Mammary epithelial cell (primary cell): Measurements from ENCODE around the gene NBAS.

Source experiments
- EZH2 ChIP-seq: IDR thresholded peaks from 2 replicates; pipeline ENCODE4 v1.6.1; 2012; ENCODE audit warnings: low read length, inconsistent platforms, borderline replicate concordance
- TF ChIP-seq, protein P1 (sequence below), 2 donors: IDR thresholded peaks in 1 of 2; conservative IDR thresholded peaks in 1 of 2; 2 replicates each; pipeline ENCODE4 v1.5.1; 2011 to 2012; ENCODE audit warnings: inconsistent platforms in 2 of 2, low read length in 2 of 2, mild to moderate bottlenecking in 2 of 2, control low read depth in 1 of 2, low read depth in 1 of 2; ENCODE audit not compliant: insufficient read depth in 1 of 2; ENCODE audit errors: extremely low read depth in 1 of 2

DNA sequence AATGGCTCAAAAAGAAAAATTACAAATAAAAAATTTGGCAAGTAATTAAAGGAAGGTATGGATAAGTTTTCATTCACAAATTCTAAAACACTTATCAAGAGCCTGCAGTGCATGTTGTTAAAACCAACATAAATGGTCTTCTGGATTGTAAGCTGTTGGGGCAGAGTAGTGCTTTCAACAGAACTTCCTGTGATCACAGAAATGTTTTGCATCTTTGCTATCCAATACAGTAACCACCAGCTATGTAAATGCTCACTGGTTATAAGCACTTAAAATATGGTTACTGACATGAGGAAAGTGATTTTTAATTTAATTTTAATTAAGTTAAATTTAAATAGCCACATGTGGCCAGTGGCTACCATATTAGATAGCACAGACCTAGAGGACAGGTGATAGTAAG, 133.1 kb downstream of the NBAS start:
- TF ChIP-seq, protein P1, sequence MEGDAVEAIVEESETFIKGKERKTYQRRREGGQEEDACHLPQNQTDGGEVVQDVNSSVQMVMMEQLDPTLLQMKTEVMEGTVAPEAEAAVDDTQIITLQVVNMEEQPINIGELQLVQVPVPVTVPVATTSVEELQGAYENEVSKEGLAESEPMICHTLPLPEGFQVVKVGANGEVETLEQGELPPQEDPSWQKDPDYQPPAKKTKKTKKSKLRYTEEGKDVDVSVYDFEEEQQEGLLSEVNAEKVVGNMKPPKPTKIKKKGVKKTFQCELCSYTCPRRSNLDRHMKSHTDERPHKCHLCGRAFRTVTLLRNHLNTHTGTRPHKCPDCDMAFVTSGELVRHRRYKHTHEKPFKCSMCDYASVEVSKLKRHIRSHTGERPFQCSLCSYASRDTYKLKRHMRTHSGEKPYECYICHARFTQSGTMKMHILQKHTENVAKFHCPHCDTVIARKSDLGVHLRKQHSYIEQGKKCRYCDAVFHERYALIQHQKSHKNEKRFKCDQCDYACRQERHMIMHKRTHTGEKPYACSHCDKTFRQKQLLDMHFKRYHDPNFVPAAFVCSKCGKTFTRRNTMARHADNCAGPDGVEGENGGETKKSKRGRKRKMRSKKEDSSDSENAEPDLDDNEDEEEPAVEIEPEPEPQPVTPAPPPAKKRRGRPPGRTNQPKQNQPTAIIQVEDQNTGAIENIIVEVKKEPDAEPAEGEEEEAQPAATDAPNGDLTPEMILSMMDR (conservative IDR thresholded peaks at IDR 0.05 in 1 of 2, IDR thresholded peaks at IDR 0.05 in 1 of 2; ENCODE audit: extremely low read depth in 1 of 2, insufficient read depth in 1 of 2, low read depth in 1 of 2, low read length in 2 of 2) = no peak
- TF ChIP-seq EZH2 = no peak
